HEK293 (cell line): ENCODE data around the gene SETD1A.

Experiments
- CTCF ChIP-seq: fragments of 450-650 bp; formaldehyde crosslinking; IDR thresholded peaks from 2 replicates; pipeline ENCODE4 v1.5.1; 2016; ENCODE audit warnings: missing biosample characterization, missing genetic modification characterization
- GLI4 ChIP-seq: fragments of 450-650 bp; formaldehyde crosslinking; IDR thresholded peaks from 2 replicates; pipeline ENCODE4 v1.5.1; 2016; ENCODE audit warnings: missing biosample characterization, missing genetic modification characterization
- KLF16 ChIP-seq: fragments of 450-650 bp; formaldehyde crosslinking; IDR thresholded peaks from 2 replicates; pipeline ENCODE4 v1.5.1; 2017; ENCODE audit warnings: missing biosample characterization, missing genetic modification characterization
- SCRT2 ChIP-seq: fragments of 450-650 bp; formaldehyde crosslinking; IDR thresholded peaks from 2 replicates; pipeline ENCODE4 v1.5.1; 2016; ENCODE audit warnings: missing biosample characterization, missing genetic modification characterization
- ZBTB20 ChIP-seq: fragments of 450-650 bp; formaldehyde crosslinking; IDR thresholded peaks from 2 replicates; pipeline ENCODE4 v1.5.1; 2016; ENCODE audit warnings: missing biosample characterization, missing genetic modification characterization
- ZBTB44 ChIP-seq: fragments of 450-650 bp; IDR thresholded peaks from 2 replicates; pipeline ENCODE4 v1.5.1; 2018; ENCODE audit warnings: missing biosample characterization, mild to moderate bottlenecking, missing genetic modification characterization
- ZFP3 ChIP-seq: fragments of 450-650 bp; formaldehyde crosslinking; IDR thresholded peaks from 2 replicates; pipeline ENCODE4 v1.5.1; 2016; ENCODE audit warnings: low read depth, missing biosample characterization, missing genetic modification characterization
- ZIC2 ChIP-seq: fragments of 450-650 bp; formaldehyde crosslinking; IDR thresholded peaks from 2 replicates; pipeline ENCODE4 v1.5.1; 2016; ENCODE audit warnings: missing biosample characterization, missing genetic modification characterization
- ZNF114 ChIP-seq: fragments of 450-650 bp; formaldehyde crosslinking; IDR thresholded peaks from 2 replicates; pipeline ENCODE4 v1.5.0; 2017; ENCODE audit warnings: missing biosample characterization, missing genetic modification characterization
- ZNF146 ChIP-seq: fragments of 450-650 bp; formaldehyde crosslinking; IDR thresholded peaks from 2 replicates; pipeline ENCODE4 v1.5.1; 2016; ENCODE audit warnings: missing biosample characterization, missing genetic modification characterization
- ZNF174 ChIP-seq: fragments of 450-650 bp; formaldehyde crosslinking; IDR thresholded peaks from 2 replicates; pipeline ENCODE4 v1.5.0; 2017; ENCODE audit warnings: missing biosample characterization, mild to moderate bottlenecking, missing genetic modification characterization
- ZNF175 ChIP-seq: fragments of 450-650 bp; formaldehyde crosslinking; IDR thresholded peaks from 2 replicates; pipeline ENCODE4 v1.5.1; 2016; ENCODE audit warnings: missing biosample characterization, missing genetic modification characterization
- ZNF324 ChIP-seq: fragments of 450-650 bp; formaldehyde crosslinking; IDR thresholded peaks from 2 replicates; pipeline ENCODE4 v1.5.1; 2016; ENCODE audit warnings: missing biosample characterization, missing genetic modification characterization
- ZNF362 ChIP-seq: fragments of 450-650 bp; formaldehyde crosslinking; IDR thresholded peaks from 2 replicates; pipeline ENCODE4 v1.5.1; 2016; ENCODE audit warnings: missing biosample characterization, missing genetic modification characterization
- ZNF423 ChIP-seq: fragments of 450-650 bp; formaldehyde crosslinking; IDR thresholded peaks from 2 replicates; pipeline ENCODE4 v1.5.1; 2016; ENCODE audit warnings: missing biosample characterization, missing genetic modification characterization
- ZNF521 ChIP-seq: fragments of 450-650 bp; formaldehyde crosslinking; IDR thresholded peaks from 2 replicates; pipeline ENCODE4 v1.5.1; 2017; ENCODE audit warnings: missing biosample characterization, mild to moderate bottlenecking, missing genetic modification characterization
- ZNF610 ChIP-seq: fragments of 450-650 bp; formaldehyde crosslinking; IDR thresholded peaks from 2 replicates; pipeline ENCODE4 v1.5.1; 2016; ENCODE audit warnings: missing biosample characterization, missing genetic modification characterization, borderline replicate concordance
- ZNF623 ChIP-seq: fragments of 450-650 bp; formaldehyde crosslinking; IDR thresholded peaks from 2 replicates; pipeline ENCODE4 v1.5.1; 2016; ENCODE audit warnings: missing biosample characterization, missing genetic modification characterization
- ZNF677 ChIP-seq: fragments of 450-650 bp; IDR thresholded peaks from 2 replicates; pipeline ENCODE4 v1.5.0; 2018; ENCODE audit warnings: missing biosample characterization, mild to moderate bottlenecking, missing genetic modification characterization, moderate library complexity
- ZNF76 ChIP-seq: fragments of 450-650 bp; formaldehyde crosslinking; IDR thresholded peaks from 2 replicates; pipeline ENCODE4; 2016; ENCODE audit warnings: low read depth, missing biosample characterization, missing genetic modification characterization, borderline replicate concordance
- ZNF776 ChIP-seq: fragments of 450-650 bp; formaldehyde crosslinking; IDR thresholded peaks from 2 replicates; pipeline ENCODE4 v1.5.0; 2017; ENCODE audit warnings: missing biosample characterization, missing genetic modification characterization, borderline replicate concordance
- ZSCAN16 ChIP-seq: fragments of 450-650 bp; formaldehyde crosslinking; IDR thresholded peaks from 2 replicates; pipeline ENCODE4 v1.5.1; 2016; ENCODE audit warnings: missing biosample characterization, missing genetic modification characterization
- TF ChIP-seq, protein P1 (sequence below): fragments of 450-650 bp; formaldehyde crosslinking; IDR thresholded peaks from 2 replicates; pipeline ENCODE4 v1.5.1; 2016; ENCODE audit warnings: missing biosample characterization, missing genetic modification characterization
- TF ChIP-seq, protein P2 (sequence below): fragments of 450-650 bp; formaldehyde crosslinking; IDR thresholded peaks from 2 replicates; pipeline ENCODE4 v1.5.1; 2016; ENCODE audit warnings: missing biosample characterization, missing genetic modification characterization
- TF ChIP-seq, protein P3 (sequence below): fragments of 450-650 bp; formaldehyde crosslinking; IDR thresholded peaks from 2 replicates; pipeline ENCODE4 v1.5.1; 2016; ENCODE audit warnings: missing biosample characterization, missing genetic modification characterization, borderline replicate concordance

The SETD1A gene

GRCh38 chr16:30948667-30949649 is 8.6 kb upstream of the SETD1A start, which contains the start of gene ORAI3 (continued):
- TF ChIP-seq ZNF324 (tag by site-specific recombination) (no peak), ZBTB44 (tag by site-specific recombination) (no peak), ZBTB20 (peak; percentile 95), ZNF423 (tag by site-specific recombination) (no peak), CTCF (tag by site-specific recombination) (no peak; the same call in 1 of the 2 replicates), ZNF776 (no peak), ZNF114 (tag by site-specific recombination) (no peak), ZSCAN16 (tag by site-specific recombination) (no peak), ZNF146 (tag by site-specific recombination) (no peak), ZNF521 (no peak), ZNF175 (tag by site-specific recombination) (no peak), ZNF610 (no peak), ZNF677 (peak; percentile 51; the same call in 1 of the 2 replicates), KLF16 (tag by site-specific recombination) (peak; percentile 36; the same call in 1 of the 2 replicates), GLI4 (tag by site-specific recombination) (no peak), SCRT2 (tag by site-specific recombination) (no peak), ZNF76 (tag by site-specific recombination) (peak; percentile 53), ZFP3 (tag by site-specific recombination) (no peak), ZNF362 (tag by site-specific recombination) (no peak), ZNF623 (tag by site-specific recombination) (no peak), ZNF174 (tag by site-specific recombination) (no peak), ZIC2 (peak; percentile 99)
- TF ChIP-seq, protein P1, sequence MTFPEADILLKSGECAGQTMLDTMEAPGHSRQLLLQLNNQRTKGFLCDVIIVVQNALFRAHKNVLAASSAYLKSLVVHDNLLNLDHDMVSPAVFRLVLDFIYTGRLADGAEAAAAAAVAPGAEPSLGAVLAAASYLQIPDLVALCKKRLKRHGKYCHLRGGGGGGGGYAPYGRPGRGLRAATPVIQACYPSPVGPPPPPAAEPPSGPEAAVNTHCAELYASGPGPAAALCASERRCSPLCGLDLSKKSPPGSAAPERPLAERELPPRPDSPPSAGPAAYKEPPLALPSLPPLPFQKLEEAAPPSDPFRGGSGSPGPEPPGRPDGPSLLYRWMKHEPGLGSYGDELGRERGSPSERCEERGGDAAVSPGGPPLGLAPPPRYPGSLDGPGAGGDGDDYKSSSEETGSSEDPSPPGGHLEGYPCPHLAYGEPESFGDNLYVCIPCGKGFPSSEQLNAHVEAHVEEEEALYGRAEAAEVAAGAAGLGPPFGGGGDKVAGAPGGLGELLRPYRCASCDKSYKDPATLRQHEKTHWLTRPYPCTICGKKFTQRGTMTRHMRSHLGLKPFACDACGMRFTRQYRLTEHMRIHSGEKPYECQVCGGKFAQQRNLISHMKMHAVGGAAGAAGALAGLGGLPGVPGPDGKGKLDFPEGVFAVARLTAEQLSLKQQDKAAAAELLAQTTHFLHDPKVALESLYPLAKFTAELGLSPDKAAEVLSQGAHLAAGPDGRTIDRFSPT = no peak
- TF ChIP-seq, protein P2, sequence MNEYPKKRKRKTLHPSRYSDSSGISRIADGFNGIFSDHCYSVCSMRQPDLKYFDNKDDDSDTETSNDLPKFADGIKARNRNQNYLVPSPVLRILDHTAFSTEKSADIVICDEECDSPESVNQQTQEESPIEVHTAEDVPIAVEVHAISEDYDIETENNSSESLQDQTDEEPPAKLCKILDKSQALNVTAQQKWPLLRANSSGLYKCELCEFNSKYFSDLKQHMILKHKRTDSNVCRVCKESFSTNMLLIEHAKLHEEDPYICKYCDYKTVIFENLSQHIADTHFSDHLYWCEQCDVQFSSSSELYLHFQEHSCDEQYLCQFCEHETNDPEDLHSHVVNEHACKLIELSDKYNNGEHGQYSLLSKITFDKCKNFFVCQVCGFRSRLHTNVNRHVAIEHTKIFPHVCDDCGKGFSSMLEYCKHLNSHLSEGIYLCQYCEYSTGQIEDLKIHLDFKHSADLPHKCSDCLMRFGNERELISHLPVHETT (tag by site-specific recombination) = no peak
- TF ChIP-seq, protein P3, sequence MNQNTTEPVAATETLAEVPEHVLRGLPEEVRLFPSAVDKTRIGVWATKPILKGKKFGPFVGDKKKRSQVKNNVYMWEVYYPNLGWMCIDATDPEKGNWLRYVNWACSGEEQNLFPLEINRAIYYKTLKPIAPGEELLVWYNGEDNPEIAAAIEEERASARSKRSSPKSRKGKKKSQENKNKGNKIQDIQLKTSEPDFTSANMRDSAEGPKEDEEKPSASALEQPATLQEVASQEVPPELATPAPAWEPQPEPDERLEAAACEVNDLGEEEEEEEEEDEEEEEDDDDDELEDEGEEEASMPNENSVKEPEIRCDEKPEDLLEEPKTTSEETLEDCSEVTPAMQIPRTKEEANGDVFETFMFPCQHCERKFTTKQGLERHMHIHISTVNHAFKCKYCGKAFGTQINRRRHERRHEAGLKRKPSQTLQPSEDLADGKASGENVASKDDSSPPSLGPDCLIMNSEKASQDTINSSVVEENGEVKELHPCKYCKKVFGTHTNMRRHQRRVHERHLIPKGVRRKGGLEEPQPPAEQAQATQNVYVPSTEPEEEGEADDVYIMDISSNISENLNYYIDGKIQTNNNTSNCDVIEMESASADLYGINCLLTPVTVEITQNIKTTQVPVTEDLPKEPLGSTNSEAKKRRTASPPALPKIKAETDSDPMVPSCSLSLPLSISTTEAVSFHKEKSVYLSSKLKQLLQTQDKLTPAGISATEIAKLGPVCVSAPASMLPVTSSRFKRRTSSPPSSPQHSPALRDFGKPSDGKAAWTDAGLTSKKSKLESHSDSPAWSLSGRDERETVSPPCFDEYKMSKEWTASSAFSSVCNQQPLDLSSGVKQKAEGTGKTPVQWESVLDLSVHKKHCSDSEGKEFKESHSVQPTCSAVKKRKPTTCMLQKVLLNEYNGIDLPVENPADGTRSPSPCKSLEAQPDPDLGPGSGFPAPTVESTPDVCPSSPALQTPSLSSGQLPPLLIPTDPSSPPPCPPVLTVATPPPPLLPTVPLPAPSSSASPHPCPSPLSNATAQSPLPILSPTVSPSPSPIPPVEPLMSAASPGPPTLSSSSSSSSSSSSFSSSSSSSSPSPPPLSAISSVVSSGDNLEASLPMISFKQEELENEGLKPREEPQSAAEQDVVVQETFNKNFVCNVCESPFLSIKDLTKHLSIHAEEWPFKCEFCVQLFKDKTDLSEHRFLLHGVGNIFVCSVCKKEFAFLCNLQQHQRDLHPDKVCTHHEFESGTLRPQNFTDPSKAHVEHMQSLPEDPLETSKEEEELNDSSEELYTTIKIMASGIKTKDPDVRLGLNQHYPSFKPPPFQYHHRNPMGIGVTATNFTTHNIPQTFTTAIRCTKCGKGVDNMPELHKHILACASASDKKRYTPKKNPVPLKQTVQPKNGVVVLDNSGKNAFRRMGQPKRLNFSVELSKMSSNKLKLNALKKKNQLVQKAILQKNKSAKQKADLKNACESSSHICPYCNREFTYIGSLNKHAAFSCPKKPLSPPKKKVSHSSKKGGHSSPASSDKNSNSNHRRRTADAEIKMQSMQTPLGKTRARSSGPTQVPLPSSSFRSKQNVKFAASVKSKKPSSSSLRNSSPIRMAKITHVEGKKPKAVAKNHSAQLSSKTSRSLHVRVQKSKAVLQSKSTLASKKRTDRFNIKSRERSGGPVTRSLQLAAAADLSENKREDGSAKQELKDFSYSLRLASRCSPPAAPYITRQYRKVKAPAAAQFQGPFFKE (tag by site-specific recombination) = no peak
